K562 (cell line): ENCODE measurements around the gene GANAB. TPM values are rescaled to one million over a fixed set of nuclear protein-coding genes. Genes with fewer than 3 reads are reported as not detected.

ENCODE experiments used
- BCL6 ChIP-seq: fragments of 250-450 bp; sonication (Bioruptor Pico); IDR thresholded peaks from 2 replicates; pipeline ENCODE4 v1.4.0; 2020
- BRF1 ChIP-seq: IDR thresholded peaks from 3 replicates; pipeline ENCODE4 v1.6.1; 2011; ENCODE audit warnings: borderline replicate concordance, mild to moderate bottlenecking; ENCODE audit not compliant: insufficient read length; ENCODE audit errors: extremely low read depth
- DMBX1 ChIP-seq: fragments of 250-450 bp; sonication (Bioruptor Pico); IDR thresholded peaks from 2 replicates; pipeline ENCODE4 v1.8.0; 2022; ENCODE audit warnings: inconsistent platforms, mild to moderate bottlenecking, moderate library complexity, borderline replicate concordance
- FOXM1 ChIP-seq, 2 experiments: fragments of 450-650 bp in 1 of 2; sonication (generic) in 1 of 2; formaldehyde crosslinking in 1 of 2; IDR thresholded peaks; 2 replicates each; pipeline versions ENCODE4 v1.6.1 to v1.9.0; 2017 to 2022; ENCODE audit warnings: low read depth in 2 of 2, mild to moderate bottlenecking in 2 of 2, missing genetic modification reagents in 1 of 2, moderate library complexity in 1 of 2
- HDAC3 ChIP-seq: fragments of 450-650 bp; IDR thresholded peaks from 2 replicates; pipeline ENCODE4 v1.6.1; 2018; ENCODE audit warnings: borderline replicate concordance, mild to moderate bottlenecking, moderate library complexity; ENCODE audit not compliant: partially characterized antibody
- IFI16 ChIP-seq: fragments of 250-450 bp; sonication (Bioruptor Pico); IDR thresholded peaks from 2 replicates; pipeline ENCODE4 v2.1.2; 2022; ENCODE audit warnings: mild to moderate bottlenecking, inconsistent platforms
- KLF1 ChIP-seq: fragments of 450-650 bp; IDR thresholded peaks from 2 replicates; pipeline ENCODE4 v1.6.1; 2016; ENCODE audit warnings: missing genetic modification characterization, missing compliant biosample characterization
- L3MBTL2 ChIP-seq: fragments of 450-650 bp; IDR thresholded peaks from 2 replicates; pipeline ENCODE4 v1.6.1; 2016; ENCODE audit warnings: mild to moderate bottlenecking, moderate library complexity
- NFIX ChIP-seq: fragments of 250-450 bp; sonication (Bioruptor Pico); IDR thresholded peaks from 2 replicates; pipeline ENCODE4 v1.4.0; 2020; ENCODE audit warnings: low read depth, mild to moderate bottlenecking, moderate library complexity
- PHF20 ChIP-seq: fragments of 450-650 bp; IDR thresholded peaks from 2 replicates; pipeline ENCODE4 v1.6.1; 2018; ENCODE audit not compliant: partially characterized antibody
- PRPF4 ChIP-seq: fragments of 200-400 bp; formaldehyde crosslinking; IDR thresholded peaks from one replicate; pipeline ENCODE4 v1.6.1; 2017; ENCODE audit warnings: low read length, low read depth, mild to moderate bottlenecking; ENCODE audit not compliant: insufficient read depth, poor library complexity, severe bottlenecking
- RBM25 ChIP-seq: fragments of 200-400 bp; formaldehyde crosslinking; IDR thresholded peaks from 2 replicates; pipeline ENCODE4 v1.6.1; 2018; ENCODE audit warnings: low read length, low read depth, moderate library complexity; ENCODE audit not compliant: severe bottlenecking
- SMAD4 ChIP-seq: fragments of 250-450 bp; sonication (Bioruptor Pico); conservative IDR thresholded peaks from 2 replicates; pipeline ENCODE4 v1.8.0; 2021; ENCODE audit warnings: inconsistent platforms, mild to moderate bottlenecking, moderate library complexity
- SPI1 ChIP-seq: IDR thresholded peaks from 2 replicates; pipeline ENCODE4 v1.6.1; 2011; ENCODE audit warnings: low read depth, low read length, control low read depth, borderline replicate concordance
- TEAD4 ChIP-seq, 2 experiments: sonication (generic) in 1 of 2; formaldehyde crosslinking in 1 of 2; IDR thresholded peaks; 2 replicates each; pipeline versions ENCODE4 v1.6.1 to v1.8.0; 2012 to 2022; ENCODE audit warnings: borderline replicate concordance in 1 of 2, inconsistent platforms in 1 of 2, low read length in 1 of 2, mild to moderate bottlenecking in 1 of 2, missing genetic modification reagents in 1 of 2
- ZBTB17 ChIP-seq: fragments of 450-650 bp; formaldehyde crosslinking; IDR thresholded peaks from 2 replicates; pipeline ENCODE4 v1.4.0; 2020; ENCODE audit warnings: mild to moderate bottlenecking
- ZFX ChIP-seq: sonication (generic); formaldehyde crosslinking; IDR thresholded peaks from 2 replicates; pipeline ENCODE4 v1.8.0; 2022; ENCODE audit warnings: mild to moderate bottlenecking, missing genetic modification reagents, moderate library complexity
- ZNF239 ChIP-seq: fragments of 250-450 bp; sonication (Bioruptor Pico); IDR thresholded peaks from 2 replicates; pipeline ENCODE4 v1.4.0; 2020; ENCODE audit warnings: mild to moderate bottlenecking
- polyA plus RNA-seq, 8 experiments: library from polyadenylated mRNA; depleted of rRNA in 4 of 8; stranded (reverse) in 5 of 8; unstranded in 3 of 8; fragments of >200 nt; fragmentation: Nextera tagmentation in 2 of 8; fragmentation: Illumina TruSeq in 1 of 8; extraction: Ambion mirVana in 2 of 8; extraction: Trizol in 1 of 8; gene quantifications; 2 replicates each; pipeline versions ENCODE4 v1.2.1 to v1.2.3, GENCODE V29; 2011 to 2014; ENCODE audit warnings: inconsistent platforms in 1 of 8, missing spikeins in 1 of 8
- total RNA-seq, 7 experiments: library from RNA; depleted of rRNA in 6 of 7; stranded (reverse); fragments of >200 nt in 6 of 7; fragmentation: Illumina TruSeq in 2 of 7; extraction: Trizol in 2 of 7; gene quantifications; 2 replicates each; pipeline versions ENCODE4 v1.2.1 to v1.2.3, GENCODE V29; 2011 to 2021; ENCODE audit warnings: low replicate concordance in 1 of 7
- TF ChIP-seq, protein P1 (sequence below): fragments of 450-650 bp; IDR thresholded peaks from 2 replicates; pipeline ENCODE4 v1.6.1; 2016; ENCODE audit warnings: mild to moderate bottlenecking
- TF ChIP-seq, protein P2 (sequence below), 2 experiments: fragments of 200-800 bp in 1 of 2; sonication (Bioruptor generic) in 1 of 2; sonication (generic) in 1 of 2; formaldehyde crosslinking in 1 of 2; IDR thresholded peaks in 1 of 2; conservative IDR thresholded peaks in 1 of 2; 2 replicates each; pipeline versions ENCODE4 v1.5.0 to v1.6.1; 2016 to 2020; ENCODE audit warnings: missing compliant biosample characterization in 1 of 2, missing genetic modification characterization in 1 of 2, missing genetic modification reagents in 1 of 2
- TF ChIP-seq, protein P3 (sequence below), 2 experiments: fragments of 450-650 bp; IDR thresholded peaks; 2 replicates each; pipeline ENCODE4 v1.6.1; 2016
- TF ChIP-seq, protein P4 (sequence below): fragments of 450-650 bp; IDR thresholded peaks from 2 replicates; pipeline ENCODE4 v1.6.1; 2017; ENCODE audit warnings: mild to moderate bottlenecking, moderate library complexity

GANAB gene
- total and polyA plus RNA-seq, 9 of the 15 experiments (the other 6 are each of a cell fraction or from before 2014, with no cell fraction given) = 6.5 to 284 (median 161) TPM

DNA sequence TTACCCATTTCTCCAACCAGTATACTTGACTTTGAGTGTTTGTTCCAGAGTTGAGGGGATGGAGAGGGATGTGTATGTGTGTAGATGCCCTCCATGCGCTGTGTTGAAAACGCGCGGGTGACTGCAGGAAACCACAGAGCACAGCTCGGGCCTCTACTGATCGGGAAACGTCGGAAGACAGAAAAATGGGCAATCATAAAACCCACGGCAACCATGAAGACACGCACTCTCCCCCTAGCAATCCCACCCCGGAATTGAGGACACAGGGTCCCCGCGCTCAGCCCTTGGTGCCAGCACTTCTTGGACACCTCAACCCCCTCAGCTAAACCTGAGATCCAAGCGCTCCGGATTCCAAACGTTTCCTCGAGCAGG is 24.8 kb upstream of the GANAB start (continued):
- TF ChIP-seq, protein P1, sequence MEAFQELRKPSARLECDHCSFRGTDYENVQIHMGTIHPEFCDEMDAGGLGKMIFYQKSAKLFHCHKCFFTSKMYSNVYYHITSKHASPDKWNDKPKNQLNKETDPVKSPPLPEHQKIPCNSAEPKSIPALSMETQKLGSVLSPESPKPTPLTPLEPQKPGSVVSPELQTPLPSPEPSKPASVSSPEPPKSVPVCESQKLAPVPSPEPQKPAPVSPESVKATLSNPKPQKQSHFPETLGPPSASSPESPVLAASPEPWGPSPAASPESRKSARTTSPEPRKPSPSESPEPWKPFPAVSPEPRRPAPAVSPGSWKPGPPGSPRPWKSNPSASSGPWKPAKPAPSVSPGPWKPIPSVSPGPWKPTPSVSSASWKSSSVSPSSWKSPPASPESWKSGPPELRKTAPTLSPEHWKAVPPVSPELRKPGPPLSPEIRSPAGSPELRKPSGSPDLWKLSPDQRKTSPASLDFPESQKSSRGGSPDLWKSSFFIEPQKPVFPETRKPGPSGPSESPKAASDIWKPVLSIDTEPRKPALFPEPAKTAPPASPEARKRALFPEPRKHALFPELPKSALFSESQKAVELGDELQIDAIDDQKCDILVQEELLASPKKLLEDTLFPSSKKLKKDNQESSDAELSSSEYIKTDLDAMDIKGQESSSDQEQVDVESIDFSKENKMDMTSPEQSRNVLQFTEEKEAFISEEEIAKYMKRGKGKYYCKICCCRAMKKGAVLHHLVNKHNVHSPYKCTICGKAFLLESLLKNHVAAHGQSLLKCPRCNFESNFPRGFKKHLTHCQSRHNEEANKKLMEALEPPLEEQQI = peak; percentile 78; the same call in 1 of the 2 replicates
- TF ChIP-seq, protein P2, sequence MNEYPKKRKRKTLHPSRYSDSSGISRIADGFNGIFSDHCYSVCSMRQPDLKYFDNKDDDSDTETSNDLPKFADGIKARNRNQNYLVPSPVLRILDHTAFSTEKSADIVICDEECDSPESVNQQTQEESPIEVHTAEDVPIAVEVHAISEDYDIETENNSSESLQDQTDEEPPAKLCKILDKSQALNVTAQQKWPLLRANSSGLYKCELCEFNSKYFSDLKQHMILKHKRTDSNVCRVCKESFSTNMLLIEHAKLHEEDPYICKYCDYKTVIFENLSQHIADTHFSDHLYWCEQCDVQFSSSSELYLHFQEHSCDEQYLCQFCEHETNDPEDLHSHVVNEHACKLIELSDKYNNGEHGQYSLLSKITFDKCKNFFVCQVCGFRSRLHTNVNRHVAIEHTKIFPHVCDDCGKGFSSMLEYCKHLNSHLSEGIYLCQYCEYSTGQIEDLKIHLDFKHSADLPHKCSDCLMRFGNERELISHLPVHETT (CRISPR knock-in tag; conservative IDR thresholded peaks at IDR 0.05 in 1 of 2, IDR thresholded peaks at IDR 0.05 in 1 of 2) = no peak; a peak in 1 of 4 replicates
- TF ChIP-seq PRPF4 (no peak), KLF1 (tag) (no peak), NFIX (CRISPR knock-in tag) (no peak), IFI16 (no peak), L3MBTL2 (0 out of 2 replicates have a peak, but pooled peaks have one; percentile 28), BRF1 (no peak), RBM25 (no peak), DMBX1 (CRISPR knock-in tag) (no peak), TEAD4 (IDR thresholded peaks at IDR 0.05; ENCODE audit: low read length) (no peak), TEAD4 (CRISPR knock-in tag; IDR thresholded peaks at IDR 0.05; ENCODE audit: borderline replicate concordance) (no peak), BCL6 (no peak), ZNF239 (CRISPR knock-in tag) (no peak), ZBTB17 (no peak), FOXM1 (IDR thresholded peaks at IDR 0.05; ENCODE audit: low read depth) (no peak), FOXM1 (CRISPR knock-in tag; IDR thresholded peaks at IDR 0.05; ENCODE audit: low read depth) (no peak), ZFX (CRISPR knock-in tag) (peak; percentile 87), HDAC3 (no peak), SMAD4 (CRISPR knock-in tag) (no peak), PHF20 (peak; percentile 40), SPI1 (no peak)
- TF ChIP-seq, protein P3, sequence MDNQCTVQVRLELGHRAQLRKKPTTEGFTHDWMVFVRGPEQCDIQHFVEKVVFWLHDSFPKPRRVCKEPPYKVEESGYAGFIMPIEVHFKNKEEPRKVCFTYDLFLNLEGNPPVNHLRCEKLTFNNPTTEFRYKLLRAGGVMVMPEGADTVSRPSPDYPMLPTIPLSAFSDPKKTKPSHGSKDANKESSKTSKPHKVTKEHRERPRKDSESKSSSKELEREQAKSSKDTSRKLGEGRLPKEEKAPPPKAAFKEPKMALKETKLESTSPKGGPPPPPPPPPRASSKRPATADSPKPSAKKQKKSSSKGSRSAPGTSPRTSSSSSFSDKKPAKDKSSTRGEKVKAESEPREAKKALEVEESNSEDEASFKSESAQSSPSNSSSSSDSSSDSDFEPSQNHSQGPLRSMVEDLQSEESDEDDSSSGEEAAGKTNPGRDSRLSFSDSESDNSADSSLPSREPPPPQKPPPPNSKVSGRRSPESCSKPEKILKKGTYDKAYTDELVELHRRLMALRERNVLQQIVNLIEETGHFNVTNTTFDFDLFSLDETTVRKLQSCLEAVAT (IDR thresholded peaks at IDR 0.05) = peak in 1 of 2 experiments; percentile 75; a peak in 1 of 4 replicates
- TF ChIP-seq, protein P4, sequence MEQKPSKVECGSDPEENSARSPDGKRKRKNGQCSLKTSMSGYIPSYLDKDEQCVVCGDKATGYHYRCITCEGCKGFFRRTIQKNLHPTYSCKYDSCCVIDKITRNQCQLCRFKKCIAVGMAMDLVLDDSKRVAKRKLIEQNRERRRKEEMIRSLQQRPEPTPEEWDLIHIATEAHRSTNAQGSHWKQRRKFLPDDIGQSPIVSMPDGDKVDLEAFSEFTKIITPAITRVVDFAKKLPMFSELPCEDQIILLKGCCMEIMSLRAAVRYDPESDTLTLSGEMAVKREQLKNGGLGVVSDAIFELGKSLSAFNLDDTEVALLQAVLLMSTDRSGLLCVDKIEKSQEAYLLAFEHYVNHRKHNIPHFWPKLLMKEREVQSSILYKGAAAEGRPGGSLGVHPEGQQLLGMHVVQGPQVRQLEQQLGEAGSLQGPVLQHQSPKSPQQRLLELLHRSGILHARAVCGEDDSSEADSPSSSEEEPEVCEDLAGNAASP = no peak
